HCT116 (cell line): Measurements from ENCODE around the gene RAB11FIP2. TPM values are rescaled to one million over a fixed set of nuclear protein-coding genes. Genes with fewer than 3 reads are reported as not detected.

Source experiments
- ATAC-seq: fragments of 200-7000 bp; cut with Tn5 transposase; 2 replicates; pipeline ENCODE4 v1.9.1; 2020; ENCODE audit warnings: mild to moderate bottlenecking, moderate library complexity
- BruUV-seq: library from RNA; stranded (reverse); fragments of 400-500 nt; replicated peaks from 2 replicates; lab custom pipeline; 2021; lab: Mats Ljungman, UMichigan
- CTCF ChIA-PET: fragments of 300-600 bp; sonication (Branson Sonifier 250); formaldehyde crosslinking; loops from one replicate; lab custom pipeline; 2021; ENCODE audit warnings: antibody characterized with exemption; lab: Charles Lee
- POLR2A ChIA-PET: fragments of 300-600, 350-600 bp; sonication (Branson Sonifier 250); formaldehyde crosslinking; loops from one replicate; lab custom pipeline; 2021; ENCODE audit warnings: antibody characterized with exemption; lab: Charles Lee
- RAD21 ChIA-PET, 2 experiments: fragments of 300-600 bp; sonication (Branson Sonifier 250); formaldehyde crosslinking; loops; one replicate each; lab custom pipeline; 2023; ENCODE audit warnings: low total read pairs in 2 of 2; ENCODE audit not compliant: uncharacterized antibody in 2 of 2, unreplicated experiment in 2 of 2, low non-redundant PET in 1 of 2; lab: Charles Lee
- DNase-seq: peaks from one replicate; pipeline ENCODE4 v3.0.0-alpha.2; 2010; ENCODE audit warnings: low read depth, low spot score
- H2AFZ ChIP-seq: fragments of 200-600 bp; shearing (Covaris generic), sonication (generic); 2 replicates; pipeline ENCODE4 v1.6.1; 2017; ENCODE audit warnings: low read depth, mixed run types, mixed read lengths, antibody characterized with exemption, low read length; ENCODE audit not compliant: poor library complexity, severe bottlenecking
- H3K27ac ChIP-seq: 2 replicates; pipeline ENCODE4 v1.5.1; 2012; ENCODE audit warnings: low read depth, low read length
- H3K27me3 ChIP-seq: fragments of 200-600 bp; sonication (generic); 2 replicates; pipeline ENCODE4 v1.6.1; 2016; ENCODE audit warnings: mixed run types, low read length, mixed read lengths; ENCODE audit not compliant: insufficient read depth
- H3K36me3 ChIP-seq, 2 experiments: fragments of 200-500 bp in 1 of 2; fragments of 200-600 bp in 1 of 2; sonication (Bioruptor generic) in 1 of 2; sonication (generic) in 1 of 2; 2 replicates each; pipeline versions ENCODE4 v1.5.1 to v1.6.1; 2014 to 2016; ENCODE audit warnings: low read length in 2 of 2, inconsistent platforms in 1 of 2, mixed read lengths in 1 of 2, mixed run types in 1 of 2; ENCODE audit not compliant: insufficient read depth in 2 of 2, control insufficient read depth in 1 of 2
- H3K4me1 ChIP-seq, 2 experiments: fragments of 200-600 bp in 1 of 2; sonication (generic) in 1 of 2; 2 replicates each; pipeline versions ENCODE4 v1.5.1 to v1.6.1; 2012 to 2017; ENCODE audit warnings: low read length in 2 of 2, inconsistent platforms in 1 of 2, mild to moderate bottlenecking in 1 of 2, mixed read lengths in 1 of 2, mixed run types in 1 of 2, moderate library complexity in 1 of 2; ENCODE audit not compliant: insufficient read depth in 2 of 2, control insufficient read depth in 1 of 2
- H3K4me2 ChIP-seq: fragments of 200-600 bp; sonication (generic); 2 replicates; pipeline ENCODE4 v1.6.1; 2017; ENCODE audit warnings: mixed run types, low read length, mixed read lengths
- H3K4me3 ChIP-seq, 2 experiments: fragments of 200-600 bp in 1 of 2; sonication (generic) in 1 of 2; replicated peaks in 1 of 2; 2 replicates each; pipeline ENCODE4 v1.5.1; 2011 to 2016; ENCODE audit warnings: low read length in 2 of 2, control low read depth in 1 of 2, low read depth in 1 of 2, mild to moderate bottlenecking in 1 of 2, mixed read lengths in 1 of 2, mixed run types in 1 of 2
- H3K79me2 ChIP-seq: fragments of 200-600 bp; sonication (generic); 2 replicates; pipeline ENCODE4 v1.6.1; 2017; ENCODE audit warnings: mild to moderate bottlenecking, mixed run types, low read length, moderate library complexity, mixed read lengths; ENCODE audit not compliant: insufficient read depth
- H3K9ac ChIP-seq: fragments of 200-600 bp; sonication (generic); 2 replicates; pipeline ENCODE4 v1.6.1; 2016; ENCODE audit warnings: low read length, mixed read lengths
- H3K9me2 ChIP-seq: fragments of 200-600 bp; sonication (generic), shearing (Covaris generic); 2 replicates; pipeline ENCODE4 v1.6.1; 2017; ENCODE audit warnings: mixed run types, mild to moderate bottlenecking, moderate library complexity; ENCODE audit not compliant: insufficient read depth
- H3K9me3 ChIP-seq, 2 experiments: fragments of 200-500 bp in 1 of 2; fragments of 200-600 bp in 1 of 2; sonication (Bioruptor generic) in 1 of 2; sonication (generic) in 1 of 2; 2 replicates each; pipeline ENCODE4 v1.6.1; 2014 to 2017; ENCODE audit warnings: low read length in 2 of 2, mixed read lengths in 2 of 2, inconsistent platforms in 1 of 2, low read depth in 1 of 2, mild to moderate bottlenecking in 1 of 2, mixed run types in 1 of 2, moderate library complexity in 1 of 2; ENCODE audit not compliant: control insufficient read depth in 1 of 2, insufficient read depth in 1 of 2
- H4K20me1 ChIP-seq: fragments of 200-600 bp; sonication (generic), shearing (Covaris generic); 2 replicates; pipeline ENCODE4 v1.6.1; 2017; ENCODE audit warnings: mixed run types, mild to moderate bottlenecking, moderate library complexity; ENCODE audit not compliant: insufficient read depth
- CEBPB ChIP-seq: IDR thresholded peaks from 2 replicates; pipeline ENCODE4 v1.6.1; 2012; ENCODE audit warnings: low read depth
- EGR1 ChIP-seq: IDR thresholded peaks from 2 replicates; pipeline ENCODE4 v1.6.1; 2012; ENCODE audit warnings: low read depth
- ELF1 ChIP-seq: IDR thresholded peaks from 2 replicates; pipeline ENCODE4 v1.6.1; 2012; ENCODE audit warnings: low read depth, borderline replicate concordance
- FOSL1 ChIP-seq: IDR thresholded peaks from 2 replicates; pipeline ENCODE4 v1.6.1; 2012; ENCODE audit warnings: low read depth
- POLR2AphosphoS5 ChIP-seq: IDR thresholded peaks from 2 replicates; pipeline ENCODE4 v1.6.1; 2011; ENCODE audit warnings: mild to moderate bottlenecking, low read depth, low read length, moderate library complexity
- RAD21 ChIP-seq: IDR thresholded peaks from 2 replicates; pipeline ENCODE4 v1.6.1; 2012; ENCODE audit warnings: low read depth, mild to moderate bottlenecking
- REST ChIP-seq: IDR thresholded peaks from 2 replicates; pipeline ENCODE4 v1.6.1; 2012; ENCODE audit warnings: low read depth
- SIN3A ChIP-seq: IDR thresholded peaks from 2 replicates; pipeline ENCODE4 v1.6.1; 2012; ENCODE audit warnings: low read depth
- SRF ChIP-seq: IDR thresholded peaks from 2 replicates; pipeline ENCODE4 v1.6.1; 2012; ENCODE audit warnings: low read depth
- ZNF274 ChIP-seq: fragments of 200-500 bp; sonication (Bioruptor generic); IDR thresholded peaks from 2 replicates; pipeline ENCODE4 v1.6.1; 2014; ENCODE audit warnings: mild to moderate bottlenecking, low read depth, low read length, inconsistent platforms
- intact Hi-C: fragments of 100-400 bp; cut with micrococcal nuclease; formaldehyde crosslinking; loops from 2 replicates; pipeline ENCODE4 v1.10.0; 2022
- total RNA-seq: library from RNA; stranded (reverse); gene quantifications from one replicate; pipeline ENCODE4 v1.2.1, GENCODE V29; 2021; ENCODE audit not compliant: unreplicated experiment
- TF ChIP-seq, protein P1 (sequence below), 3 experiments: fragments of 200-600 bp in 1 of 3; sonication (generic) in 1 of 3; IDR thresholded peaks in 2 of 3; conservative IDR thresholded peaks in 1 of 3; 2 replicates each; pipeline ENCODE4 v1.5.1; 2012 to 2017; ENCODE audit warnings: low read depth in 2 of 3, low read length in 2 of 3, antibody characterized with exemption in 1 of 3, borderline replicate concordance in 1 of 3, control low read depth in 1 of 3, mild to moderate bottlenecking in 1 of 3, mixed read lengths in 1 of 3, mixed run types in 1 of 3, moderate library complexity in 1 of 3; ENCODE audit not compliant: insufficient read depth in 1 of 3

RAB11FIP2 gene
- total RNA-seq, 1 experiment from 2014 or later, result 16.8 TPM

DNA sequence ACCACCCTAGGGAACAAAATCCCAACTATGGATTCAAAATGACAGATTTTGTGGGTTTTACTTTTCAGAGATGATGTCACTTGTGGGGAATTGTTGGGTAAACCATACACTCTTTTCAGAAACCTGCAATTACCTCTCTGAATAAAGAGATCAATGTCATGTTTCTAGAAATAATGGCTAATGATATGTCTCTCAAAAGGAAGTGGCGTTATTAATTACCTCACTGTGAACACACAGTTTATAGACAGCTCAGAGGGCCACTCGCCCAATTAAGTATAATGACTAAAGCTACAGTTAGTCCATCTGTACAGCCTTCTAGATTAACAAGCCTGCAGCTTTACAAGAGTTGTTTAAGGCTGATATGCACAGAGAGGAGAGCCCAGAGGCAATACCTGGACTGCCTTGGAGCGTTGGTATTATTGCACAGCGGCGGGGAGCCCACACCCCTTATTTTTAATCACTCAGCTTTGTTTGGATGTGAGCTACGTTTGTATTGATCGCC lies 79.5 kb downstream of the RAB11FIP2 start:
- Histone ChIP-seq H3K79me2 (no peaks in the 10 kb centered on the region), H3K4me2 (no peak overlapping the region), H4K20me1 (no peaks in the 10 kb centered on the region), H3K9me3 (no peaks in the 10 kb centered on the region), H3K36me3 (no peaks in the 10 kb centered on the region), H3K9ac (no peak overlapping the region), H3K27ac (no peak overlapping the region)
- ChIA-PET CTCF (no interaction called here), POLR2A (no interaction called here)
- intact Hi-C loops, result no loop called here
- DNase-seq, result no peak
- ATAC-seq, result no peak
- no TSS peak for BruUV-seq
- TF ChIP-seq POLR2AphosphoS5, result no peak
- TF ChIP-seq, protein P1, sequence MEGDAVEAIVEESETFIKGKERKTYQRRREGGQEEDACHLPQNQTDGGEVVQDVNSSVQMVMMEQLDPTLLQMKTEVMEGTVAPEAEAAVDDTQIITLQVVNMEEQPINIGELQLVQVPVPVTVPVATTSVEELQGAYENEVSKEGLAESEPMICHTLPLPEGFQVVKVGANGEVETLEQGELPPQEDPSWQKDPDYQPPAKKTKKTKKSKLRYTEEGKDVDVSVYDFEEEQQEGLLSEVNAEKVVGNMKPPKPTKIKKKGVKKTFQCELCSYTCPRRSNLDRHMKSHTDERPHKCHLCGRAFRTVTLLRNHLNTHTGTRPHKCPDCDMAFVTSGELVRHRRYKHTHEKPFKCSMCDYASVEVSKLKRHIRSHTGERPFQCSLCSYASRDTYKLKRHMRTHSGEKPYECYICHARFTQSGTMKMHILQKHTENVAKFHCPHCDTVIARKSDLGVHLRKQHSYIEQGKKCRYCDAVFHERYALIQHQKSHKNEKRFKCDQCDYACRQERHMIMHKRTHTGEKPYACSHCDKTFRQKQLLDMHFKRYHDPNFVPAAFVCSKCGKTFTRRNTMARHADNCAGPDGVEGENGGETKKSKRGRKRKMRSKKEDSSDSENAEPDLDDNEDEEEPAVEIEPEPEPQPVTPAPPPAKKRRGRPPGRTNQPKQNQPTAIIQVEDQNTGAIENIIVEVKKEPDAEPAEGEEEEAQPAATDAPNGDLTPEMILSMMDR (IDR thresholded peaks at IDR 0.05 in 2 of 3, conservative IDR thresholded peaks at IDR 0.05 in 1 of 3; ENCODE audit: borderline replicate concordance in 1 of 3, insufficient read depth in 1 of 3, low read depth in 2 of 3, low read length in 2 of 3), result no peak
- no peak for TF ChIP-seq ZNF274
- no peak for TF ChIP-seq ELF1
- no peak for TF ChIP-seq SIN3A
- no peak for TF ChIP-seq RAD21
- TF ChIP-seq SRF, result no peak
- TF ChIP-seq REST, result no peak
- TF ChIP-seq CEBPB, result no peak
- TF ChIP-seq FOSL1, result no peak
- TF ChIP-seq EGR1, result no peak
- TF ChIP-seq, all 23 proteins: peak for 0
- RAD21 ChIA-PET, result no interaction called here
- H2AFZ ChIP-seq, result no peak overlapping the region
- no peak overlapping the region for H3K4me3 ChIP-seq
- H3K4me1 ChIP-seq, result no peaks in the 10 kb centered on the region
- no peaks in the 10 kb centered on the region for H3K9me2 ChIP-seq
- peaks cover 30% of the 10 kb centered on the region for H3K27me3 ChIP-seq
